BJ (cell line): ENCODE data around the gene LYST. TPM values are rescaled to one million over a fixed set of nuclear protein-coding genes. Genes with fewer than 3 reads are reported as not detected.

ENCODE experiments used
- CTCF ChIA-PET: fragments of 350-600 bp; formaldehyde crosslinking; extraction: SDS; loops from one replicate; lab custom pipeline; 2021; ENCODE audit warnings: antibody characterized with exemption, inconsistent platforms; lab: Yijun Ruan, JAX
- POLR2A ChIA-PET: fragments of 300-600 bp; sonication (Branson Sonifier 250); formaldehyde crosslinking; extraction: SDS; loops from one replicate; lab custom pipeline; 2021; ENCODE audit warnings: antibody characterized with exemption; lab: Charles Lee
- DNase-seq: peaks from one replicate; pipeline ENCODE4 v3.0.0-alpha.2; 2011; ENCODE audit warnings: low read depth
- H3K27me3 ChIP-seq: 2 replicates; pipeline ENCODE4 v1.6.0; 2011; ENCODE audit warnings: low read length; ENCODE audit not compliant: control insufficient read depth, insufficient read depth
- H3K36me3 ChIP-seq: 2 replicates; pipeline ENCODE4 v1.5.1; 2011; ENCODE audit warnings: low read length; ENCODE audit not compliant: control insufficient read depth, insufficient read depth
- H3K4me3 ChIP-seq: 2 replicates; pipeline ENCODE4 v1.5.1; 2011; ENCODE audit warnings: low read depth, mild to moderate bottlenecking, control low read depth, low read length
- CTCF ChIP-seq: IDR thresholded peaks from 2 replicates; pipeline ENCODE4 v1.5.1; 2011; ENCODE audit warnings: low read depth, mild to moderate bottlenecking, control low read depth, inconsistent platforms, low read length, moderate library complexity; ENCODE audit not compliant: insufficient read depth
- polyA plus RNA-seq: library from polyadenylated mRNA; depleted of rRNA; stranded (reverse); fragments of >200 nt; gene quantifications from 2 replicates; pipeline ENCODE4 v1.2.3, GENCODE V29; 2011

LYST gene
- polyA plus RNA-seq, 1 experiment: 7.2 TPM

GRCh38 chr1:235893840-235894239, 27.1 kb upstream of the LYST start:
- ChIA-PET POLR2A (no interaction called here), CTCF (interaction anchor here (0.6 kb wide), 2 partner anchors 8 to 24 kb away, joined by 3 read pairs; no protein-coding TSS in a partner anchor)
- no peaks in the 10 kb centered on the region for H3K27me3 ChIP-seq
- H3K36me3 ChIP-seq: no peaks in the 10 kb centered on the region
- no peak overlapping the region for H3K4me3 ChIP-seq
- no peak for TF ChIP-seq CTCF
- no peak for DNase-seq

GRCh38 chr1:235892734-235893413, 26.2 kb upstream of the LYST start:
- POLR2A ChIA-PET: no interaction called here
- Histone ChIP-seq H3K27me3 (no peaks in the 10 kb centered on the region), H3K36me3 (no peaks in the 10 kb centered on the region), H3K4me3 (no peak overlapping the region)
- TF ChIP-seq CTCF: no peak
- no peak for DNase-seq
- CTCF ChIA-PET: no interaction called here

GRCh38 chr1:235892202-235892601, 25.5 kb upstream of the LYST start:
- H3K4me3 ChIP-seq: no peak overlapping the region
- no peaks in the 10 kb centered on the region for H3K36me3 ChIP-seq
- no peak for DNase-seq
- H3K27me3 ChIP-seq: no peaks in the 10 kb centered on the region
- CTCF ChIA-PET: no interaction called here
- POLR2A ChIA-PET: no interaction called here
- TF ChIP-seq CTCF: no peak

- no peak for DNase-seq
- Histone ChIP-seq H3K27me3 (no peaks in the 10 kb centered on the region), H3K36me3 (no peaks in the 10 kb centered on the region), H3K4me3 (no peak overlapping the region)
- POLR2A ChIA-PET: no interaction called here
- CTCF ChIA-PET: interaction anchor here (1.1 to 1.7 kb wide), 2 partner anchors 59 to 473 kb away, joined by 3 read pairs; no protein-coding TSS in a partner anchor
- no peak for TF ChIP-seq CTCF
Measured at GRCh38 chr1:235888119-235888643, 21.5 kb upstream of the LYST start.

GRCh38 chr1:235887676-235888075, 21.0 kb upstream of the LYST start:
- ChIA-PET POLR2A (no interaction called here), CTCF (interaction anchor here (0.8 to 1.1 kb wide), 2 partner anchors 84 to 473 kb away, joined by 3 read pairs; no protein-coding TSS in a partner anchor)
- no peak for DNase-seq
- Histone ChIP-seq H3K27me3 (no peaks in the 10 kb centered on the region), H3K4me3 (no peak overlapping the region), H3K36me3 (no peaks in the 10 kb centered on the region)
- no peak for TF ChIP-seq CTCF
